HUES48 (cell line): ENCODE measurements around the gene LMAN2L.

ENCODE experiments used
- H3K27ac ChIP-seq: one replicate; pipeline ENCODE4 v1.7.0; 2013; ENCODE audit warnings: low read depth, low read length, inconsistent platforms
- H3K27me3 ChIP-seq: 2 replicates; pipeline ENCODE4 v1.6.1; 2013; ENCODE audit warnings: mild to moderate bottlenecking, low read length; ENCODE audit not compliant: control insufficient read depth, insufficient read depth
- H3K36me3 ChIP-seq: 2 replicates; pipeline ENCODE4 v1.6.1; 2013; ENCODE audit warnings: low read length; ENCODE audit not compliant: control insufficient read depth, insufficient read depth
- H3K4me1 ChIP-seq: 2 replicates; pipeline ENCODE4 v1.6.1; 2013; ENCODE audit warnings: mild to moderate bottlenecking, low read length; ENCODE audit not compliant: control insufficient read depth, insufficient read depth
- H3K4me3 ChIP-seq: 2 replicates; pipeline ENCODE4 v1.5.1; 2013; ENCODE audit warnings: mild to moderate bottlenecking, low read depth, low read length
- H3K9ac ChIP-seq: 2 replicates; pipeline ENCODE4 v1.6.1; 2013; ENCODE audit warnings: mild to moderate bottlenecking, low read depth, low read length, moderate library complexity
- H3K9me3 ChIP-seq: 2 replicates; pipeline ENCODE4 v1.6.1; 2013; ENCODE audit warnings: low read length; ENCODE audit not compliant: control insufficient read depth, insufficient read depth

LMAN2L gene, protein sequence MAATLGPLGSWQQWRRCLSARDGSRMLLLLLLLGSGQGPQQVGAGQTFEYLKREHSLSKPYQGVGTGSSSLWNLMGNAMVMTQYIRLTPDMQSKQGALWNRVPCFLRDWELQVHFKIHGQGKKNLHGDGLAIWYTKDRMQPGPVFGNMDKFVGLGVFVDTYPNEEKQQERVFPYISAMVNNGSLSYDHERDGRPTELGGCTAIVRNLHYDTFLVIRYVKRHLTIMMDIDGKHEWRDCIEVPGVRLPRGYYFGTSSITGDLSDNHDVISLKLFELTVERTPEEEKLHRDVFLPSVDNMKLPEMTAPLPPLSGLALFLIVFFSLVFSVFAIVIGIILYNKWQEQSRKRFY

DNA sequence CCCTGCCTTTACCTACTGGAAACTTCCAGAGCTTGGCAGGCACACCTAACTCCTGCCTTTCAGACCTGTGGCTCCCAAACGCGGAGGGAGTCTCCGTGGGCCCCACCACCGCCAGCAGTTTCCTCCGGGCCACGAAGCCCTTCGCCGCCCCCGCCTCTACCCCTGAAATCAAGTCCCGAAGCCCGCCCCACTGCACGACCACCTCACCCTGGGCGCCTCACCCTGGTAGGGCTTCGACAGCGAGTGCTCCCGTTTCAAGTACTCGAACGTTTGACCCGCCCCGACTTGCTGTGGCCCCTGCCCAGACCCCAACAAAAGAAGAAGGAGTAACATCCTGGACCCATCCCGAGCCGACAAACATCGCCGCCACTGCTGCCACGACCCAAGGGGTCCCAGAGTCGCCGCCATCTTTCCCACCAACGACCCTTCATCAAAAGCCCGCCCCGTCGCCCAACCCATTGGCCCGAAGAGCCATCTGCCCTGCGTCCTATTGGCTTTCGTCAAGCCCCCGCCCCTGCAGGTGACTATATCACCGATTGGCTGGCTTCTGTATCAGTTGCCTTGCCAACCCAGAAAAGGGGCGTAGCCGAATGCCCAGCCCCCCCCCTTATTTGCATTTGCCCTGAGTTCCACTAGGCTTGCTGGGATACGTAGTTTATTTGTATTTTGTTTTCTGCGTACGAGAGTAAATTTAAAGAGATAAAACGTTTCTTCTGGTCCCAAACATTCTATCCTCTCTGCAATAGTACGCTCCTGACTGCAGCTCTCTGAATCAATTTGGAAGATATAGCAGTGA, at the start of gene LMAN2L:
TSS of gene LMAN2L (minus strand) at position 432 of the 796 bp plus-strand sequence. CDS start at position 408, 24 bp downstream.
- peaks cover 31% of the 10 kb centered on the region for H3K36me3 ChIP-seq
- peak within 1 kb of the TSS; percentile 50 for H3K9ac ChIP-seq
- H3K4me1 ChIP-seq: 0 out of 2 replicates have a peak, but pooled peaks cover 3% of the 10 kb centered on the region
- H3K4me3 ChIP-seq: peak within 1 kb of the TSS; percentile 91
- H3K27ac ChIP-seq: peak within 1 kb of the TSS; percentile 71
- no peaks in the 10 kb centered on the region for H3K27me3 ChIP-seq
- H3K9me3 ChIP-seq: no peaks in the 10 kb centered on the region

DNA sequence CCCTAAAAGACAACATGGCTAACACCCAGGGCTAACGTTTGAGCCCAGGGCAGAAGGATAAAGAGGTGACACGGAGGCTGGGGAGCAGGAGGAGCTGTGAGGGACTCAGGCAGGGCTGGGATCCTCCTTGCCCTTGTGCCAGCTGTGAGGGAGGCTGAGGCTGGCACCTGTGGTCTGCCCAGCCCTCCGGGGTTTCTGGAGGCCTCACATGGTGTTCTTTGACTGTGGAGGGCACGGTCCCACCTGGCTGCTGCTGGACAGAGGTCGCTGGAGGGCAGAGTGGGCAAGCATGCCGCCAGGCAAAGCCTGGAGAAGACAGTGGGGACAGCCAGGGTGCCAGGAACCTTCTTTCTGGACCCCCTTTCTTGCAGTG, 49.4 kb upstream of the LMAN2L start:
- H3K4me3 ChIP-seq: no peak overlapping the region

DNA sequence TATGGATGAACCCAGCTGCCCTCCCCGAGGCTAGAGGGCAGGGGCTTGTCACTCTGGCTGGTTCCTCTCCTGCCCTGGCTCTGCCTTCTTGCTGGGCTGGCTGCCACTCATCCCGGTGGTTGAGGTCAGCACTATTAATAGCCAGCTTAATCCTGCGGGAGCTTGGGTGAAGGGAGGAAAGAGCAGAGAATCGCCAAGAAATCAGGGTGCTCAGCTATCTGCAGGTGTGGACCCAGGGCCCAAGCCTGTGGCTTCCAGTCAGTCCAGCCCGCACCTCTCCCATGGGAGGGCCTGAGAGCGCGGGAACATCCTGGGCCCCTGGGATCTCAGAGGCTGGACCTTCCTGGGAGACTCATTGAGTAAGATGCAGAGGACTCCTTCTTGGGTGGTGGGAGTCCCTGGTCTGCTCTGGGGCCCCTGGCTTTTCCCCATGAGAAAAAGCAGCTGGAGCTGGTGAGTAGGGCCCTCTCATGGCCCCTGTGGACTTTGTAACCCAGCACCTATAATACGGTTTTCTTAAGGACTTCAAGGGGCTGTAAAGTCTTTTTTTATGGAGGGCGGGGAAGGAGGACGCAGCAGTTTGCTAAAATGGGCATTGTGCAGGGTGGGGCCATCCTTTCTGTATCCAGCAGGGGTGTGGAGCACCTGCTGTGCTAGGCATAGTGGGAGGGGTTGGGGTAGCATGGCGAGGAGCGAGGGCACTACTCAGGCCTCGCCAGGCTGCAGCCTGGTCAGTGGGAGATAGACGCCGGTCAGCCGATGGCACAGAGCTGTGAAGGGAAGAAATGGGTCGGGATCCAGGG, 48.8 kb upstream of the LMAN2L start:
- no peaks in the 10 kb centered on the region for H3K9me3 ChIP-seq
- no peaks in the 10 kb centered on the region for H3K27me3 ChIP-seq
- no peaks in the 10 kb centered on the region for H3K4me1 ChIP-seq
- H3K9ac ChIP-seq: no peak overlapping the region
- H3K4me3 ChIP-seq: no peak overlapping the region
- no peaks in the 10 kb centered on the region for H3K36me3 ChIP-seq
- H3K27ac ChIP-seq: no peak overlapping the region

More for the DNA sequence above, 49.4 kb upstream of the LMAN2L start:
- H3K36me3 ChIP-seq: no peaks in the 10 kb centered on the region
- no peak overlapping the region for H3K27ac ChIP-seq
- no peak overlapping the region for H3K9ac ChIP-seq
- no peaks in the 10 kb centered on the region for H3K27me3 ChIP-seq
- no peaks in the 10 kb centered on the region for H3K4me1 ChIP-seq
- no peaks in the 10 kb centered on the region for H3K9me3 ChIP-seq

DNA sequence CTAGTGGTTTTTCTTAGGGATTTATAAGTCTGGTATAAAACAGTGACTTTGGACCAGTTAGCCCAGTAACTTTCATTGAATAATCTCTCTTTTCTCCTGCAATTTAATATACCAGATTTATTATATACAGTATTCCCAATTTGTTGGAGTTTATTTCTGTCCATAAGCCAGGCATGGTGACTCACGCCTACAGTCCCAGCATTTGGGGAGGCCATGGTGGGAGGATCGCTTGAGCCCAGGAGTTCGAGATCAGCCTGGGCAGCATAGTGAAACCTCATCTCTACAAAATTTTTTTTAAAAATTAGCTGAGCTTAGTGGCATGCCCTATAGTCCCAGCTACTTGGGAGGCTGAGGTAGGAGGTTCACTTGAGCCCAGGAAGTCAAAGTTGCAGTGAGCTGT, 47.5 kb upstream of the LMAN2L start:
- H3K27ac ChIP-seq: no peak overlapping the region
- no peaks in the 10 kb centered on the region for H3K9me3 ChIP-seq
- no peaks in the 10 kb centered on the region for H3K4me1 ChIP-seq
- no peak overlapping the region for H3K4me3 ChIP-seq
- no peak overlapping the region for H3K9ac ChIP-seq
- no peaks in the 10 kb centered on the region for H3K27me3 ChIP-seq
- no peaks in the 10 kb centered on the region for H3K36me3 ChIP-seq

DNA sequence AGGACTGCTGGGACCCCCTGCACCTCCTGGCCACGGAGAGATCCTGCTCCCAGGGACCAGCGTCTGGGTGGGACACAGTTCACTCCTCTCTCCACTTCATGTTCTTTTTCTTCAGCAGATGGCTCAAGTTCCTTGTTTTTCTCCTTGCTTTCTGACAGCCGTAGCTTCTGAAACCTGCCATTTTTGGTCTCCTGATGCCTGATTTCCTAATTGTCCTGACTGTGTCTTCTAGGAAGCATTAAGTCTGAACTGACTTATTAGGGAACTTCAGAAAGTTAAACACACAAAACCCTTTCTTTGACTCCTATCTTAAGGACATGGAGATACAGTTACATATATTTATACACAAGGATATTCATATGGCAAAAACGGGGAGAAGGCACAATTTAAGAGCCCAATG, 43.5 kb upstream of the LMAN2L start:
- no peaks in the 10 kb centered on the region for H3K27me3 ChIP-seq
- H3K9me3 ChIP-seq: no peaks in the 10 kb centered on the region
- H3K36me3 ChIP-seq: no peaks in the 10 kb centered on the region
- no peak overlapping the region for H3K9ac ChIP-seq
- H3K4me1 ChIP-seq: no peaks in the 10 kb centered on the region
- H3K4me3 ChIP-seq: no peak overlapping the region
- no peak overlapping the region for H3K27ac ChIP-seq

DNA sequence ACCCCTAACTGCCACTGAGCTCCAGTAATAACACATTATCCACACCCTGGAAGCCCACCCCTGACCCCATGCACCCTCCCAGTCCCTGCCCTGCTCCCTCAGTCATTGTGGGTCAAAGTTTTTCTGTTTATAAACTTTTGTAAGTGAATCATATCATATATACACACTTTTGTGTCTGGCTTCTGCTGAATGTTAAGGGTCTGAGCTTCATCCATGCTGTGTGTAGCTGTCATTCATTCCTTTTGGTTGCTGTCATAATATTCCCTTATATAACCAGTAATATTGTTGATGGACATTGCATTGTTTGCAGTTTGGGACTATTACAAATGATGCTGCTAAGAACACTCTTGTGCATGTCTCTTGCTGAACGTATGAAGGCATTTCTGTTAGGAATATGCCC, 35.3 kb upstream of the LMAN2L start:
- Histone ChIP-seq H3K4me1 (no peaks in the 10 kb centered on the region), H3K36me3 (no peaks in the 10 kb centered on the region), H3K27me3 (no peaks in the 10 kb centered on the region), H3K4me3 (no peak overlapping the region), H3K9ac (no peak overlapping the region), H3K9me3 (no peaks in the 10 kb centered on the region), H3K27ac (no peak overlapping the region)

DNA sequence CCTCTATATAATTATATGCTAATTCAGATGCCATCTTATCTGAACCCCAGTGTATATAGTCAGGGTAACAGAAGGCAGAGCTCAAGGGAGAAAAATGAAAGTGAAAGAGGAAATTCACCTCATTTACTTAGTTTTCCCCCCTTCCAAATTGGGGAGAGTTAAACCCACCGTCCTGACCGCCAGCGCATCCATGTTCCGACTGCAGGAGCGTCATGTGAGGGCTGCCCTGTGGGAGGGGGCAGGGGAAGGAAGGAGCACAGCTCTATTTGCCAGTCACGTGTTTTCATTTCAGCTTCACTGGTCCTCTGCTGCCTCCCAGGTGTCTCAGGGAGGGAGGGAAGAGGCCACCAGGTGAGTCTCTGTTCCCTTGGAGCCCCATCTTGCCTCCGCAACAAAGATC, 34.1 kb upstream of the LMAN2L start:
- Histone ChIP-seq H3K27me3 (no peaks in the 10 kb centered on the region), H3K9me3 (no peaks in the 10 kb centered on the region), H3K27ac (no peak overlapping the region), H3K9ac (no peak overlapping the region), H3K36me3 (no peaks in the 10 kb centered on the region), H3K4me3 (no peak overlapping the region), H3K4me1 (no peaks in the 10 kb centered on the region)

DNA sequence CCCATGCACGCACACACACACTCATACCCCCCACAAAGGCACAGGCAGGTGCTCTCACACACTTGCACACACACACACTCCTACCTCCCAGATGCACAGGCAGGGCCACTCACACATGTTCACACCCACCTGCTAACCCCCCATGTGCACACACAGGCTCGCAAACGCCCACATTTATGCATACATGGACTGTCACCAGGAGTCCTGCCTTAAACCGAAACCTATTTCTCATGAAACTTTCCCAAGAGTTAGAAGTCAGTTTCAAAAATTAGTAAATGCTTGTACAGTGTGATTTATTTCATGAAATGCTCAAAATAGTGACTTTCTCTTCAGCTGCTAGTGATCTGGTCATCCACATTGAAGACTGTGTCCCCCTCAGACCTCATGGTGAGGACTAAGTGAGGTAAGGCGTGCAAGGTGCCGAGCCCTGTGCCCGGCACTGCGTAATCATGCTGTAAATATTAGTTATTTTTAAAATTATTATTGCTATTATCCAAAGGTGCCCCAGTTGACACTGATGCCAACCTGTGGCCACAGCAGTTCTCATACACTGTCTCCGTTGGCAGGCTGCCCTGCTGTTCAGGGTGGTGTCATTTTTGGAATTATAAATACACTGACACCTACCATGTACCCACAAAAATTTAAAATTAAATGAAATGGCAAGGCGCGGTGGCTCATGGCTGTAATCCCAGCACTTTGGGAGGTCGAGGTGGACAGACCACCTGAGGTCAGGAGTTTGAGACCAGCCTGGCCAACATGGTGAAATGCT, 33.2 kb upstream of the LMAN2L start:
- Histone ChIP-seq H3K36me3 (no peaks in the 10 kb centered on the region), H3K4me1 (no peaks in the 10 kb centered on the region), H3K27ac (no peak overlapping the region), H3K4me3 (no peak overlapping the region), H3K9me3 (no peaks in the 10 kb centered on the region), H3K27me3 (no peaks in the 10 kb centered on the region), H3K9ac (no peak overlapping the region)

DNA sequence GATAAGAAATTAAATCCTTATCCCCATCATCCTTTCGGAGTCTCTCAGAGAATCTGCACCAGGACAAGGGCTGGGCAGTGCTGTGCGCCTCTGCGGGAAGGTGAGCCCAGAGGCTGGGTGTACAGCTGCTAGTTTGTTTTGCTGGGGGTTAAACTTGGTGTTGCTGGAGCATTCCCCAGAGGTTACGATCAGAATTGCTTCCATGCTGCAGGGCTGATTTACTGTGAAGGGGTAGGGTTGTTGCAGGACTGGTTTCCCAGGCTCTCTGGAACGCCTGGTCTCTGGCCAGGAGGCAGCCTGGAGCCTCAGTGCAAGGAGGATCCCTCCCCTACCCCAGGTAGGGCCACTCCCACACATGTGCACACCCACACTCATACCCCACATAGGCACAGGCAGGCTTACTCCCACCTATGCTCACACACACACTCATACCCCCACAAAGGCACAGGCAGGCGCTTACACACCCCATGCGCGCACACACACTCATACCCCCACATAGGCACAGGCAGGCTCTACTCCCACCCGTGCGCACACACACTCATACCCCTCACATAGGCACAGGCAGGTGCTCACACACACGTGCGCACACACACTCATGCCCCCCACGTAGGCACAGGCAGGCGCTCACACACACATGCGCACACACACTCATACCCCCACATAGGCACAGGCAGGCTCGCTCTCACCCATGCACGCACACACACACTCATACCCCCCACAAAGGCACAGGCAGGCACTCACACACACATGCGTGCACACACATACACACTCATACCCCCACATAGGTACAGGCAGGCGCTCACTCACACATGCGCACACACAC, 32.1 kb upstream of the LMAN2L start:
- Histone ChIP-seq H3K27ac (no peak overlapping the region), H3K4me1 (no peaks in the 10 kb centered on the region)

More for the DNA sequence above, 32.1 kb upstream of the LMAN2L start:
- H3K4me3 ChIP-seq: no peak overlapping the region
- no peaks in the 10 kb centered on the region for H3K27me3 ChIP-seq
- H3K9ac ChIP-seq: no peak overlapping the region
- no peaks in the 10 kb centered on the region for H3K36me3 ChIP-seq
- no peaks in the 10 kb centered on the region for H3K9me3 ChIP-seq
